ENCODE results near the gene BLTP2.
"Not testable (repeated sequence)": the region's sequence is repeated elsewhere in the genome, so short reads cannot be mapped to it uniquely, and the experiment has no call there.

BLTP2 gene

GRCh38 chr17:28644787-28645575 lies at the start of gene BLTP2:
TSS of gene BLTP2 (minus strand) at chr17:28645158. CDS start at chr17:28645056, 102 bp downstream.
- DNase-seq (ENCODE audit: low read depth in 2 of 2), result peak; percentile 89 to 92

GRCh38 chr17:28693869-28694268 lies 48.9 kb upstream of the BLTP2 start:
- no peak for DNase-seq (ENCODE audit: low read depth in 2 of 2)

- DNase-seq (ENCODE audit: low read depth in 2 of 2), result no peak
These were observed 44.1 kb upstream of the BLTP2 start for GRCh38 chr17:28689011-28689410.

GRCh38 chr17:28688481-28688880 lies 43.5 kb upstream of the BLTP2 start:
- no peak for DNase-seq (ENCODE audit: low read depth in 2 of 2)

GRCh38 chr17:28686296-28686695 lies 41.3 kb upstream of the BLTP2 start:
- no peak for DNase-seq (ENCODE audit: low read depth in 2 of 2)

GRCh38 chr17:28685366-28685765 lies 40.4 kb upstream of the BLTP2 start:
- no peak for DNase-seq (ENCODE audit: low read depth in 2 of 2)

GRCh38 chr17:28684963-28685362 lies 40.0 kb upstream of the BLTP2 start:
- no peak for DNase-seq (ENCODE audit: low read depth in 2 of 2)

GRCh38 chr17:28682655-28683054 lies 37.7 kb upstream of the BLTP2 start:
- no peak for DNase-seq (ENCODE audit: low read depth in 2 of 2)

- no peak for DNase-seq (ENCODE audit: low read depth in 2 of 2)
These were observed 31.0 kb upstream of the BLTP2 start for GRCh38 chr17:28675980-28676379.

- no peak for DNase-seq (ENCODE audit: low read depth in 2 of 2)
These were observed 30.5 kb upstream of the BLTP2 start for GRCh38 chr17:28675490-28675889.

- DNase-seq (ENCODE audit: low read depth in 2 of 2), result no peak
These were observed 25.0 kb upstream of the BLTP2 start for GRCh38 chr17:28669918-28670317.

GRCh38 chr17:28667870-28668269 lies 22.9 kb upstream of the BLTP2 start:
- DNase-seq (ENCODE audit: low read depth in 2 of 2), result no peak

- DNase-seq (ENCODE audit: low read depth in 2 of 2), result no peak
These were observed 21.0 kb upstream of the BLTP2 start for GRCh38 chr17:28665994-28666393.

- DNase-seq (ENCODE audit: low read depth in 2 of 2), result no peak
These were observed 18.8 kb upstream of the BLTP2 start for GRCh38 chr17:28663723-28664122.

GRCh38 chr17:28662527-28662829 lies 17.5 kb upstream of the BLTP2 start:
- no peak for DNase-seq (ENCODE audit: low read depth in 2 of 2)

- peak; percentile 93 to 95 for DNase-seq (ENCODE audit: low read depth in 2 of 2)
These were observed 16.9 kb upstream of the BLTP2 start, which contains the start of the genes SDF2 and SUPT6H for GRCh38 chr17:28661635-28662526. TSS of gene SDF2 (minus strand) at chr17:28661906. CDS start at chr17:28661876, 30 bp downstream. TSS of gene SUPT6H (plus strand) at chr17:28662205. CDS start at chr17:28673402, 11,197 bp downstream.

GRCh38 chr17:28659497-28659881 lies 14.5 kb upstream of the BLTP2 start:
- not testable (repeated sequence) for DNase-seq (ENCODE audit: low read depth in 2 of 2)

- DNase-seq (ENCODE audit: low read depth in 2 of 2), result not testable (repeated sequence)
These were observed 14.0 kb upstream of the BLTP2 start for GRCh38 chr17:28658766-28659496.

GRCh38 chr17:28658342-28658741 lies 13.4 kb upstream of the BLTP2 start:
- not testable (repeated sequence) for DNase-seq (ENCODE audit: low read depth in 2 of 2)

- DNase-seq (ENCODE audit: low read depth in 2 of 2), result no peak
These were observed 12.8 kb upstream of the BLTP2 start for GRCh38 chr17:28657756-28658155.

GRCh38 chr17:28655160-28655559 lies 10.2 kb upstream of the BLTP2 start:
- DNase-seq (ENCODE audit: low read depth in 2 of 2), result no peak

- no peak for DNase-seq (ENCODE audit: low read depth in 2 of 2)
These were observed 3.7 kb upstream of the BLTP2 start for GRCh38 chr17:28648698-28649097.

All from stimulated activated CD4-positive, alpha-beta T cell treated with anti-CD3 and anti-CD28 coated beads, Interleukin-12 subunit alpha, Interleukin-12 subunit beta, amount 100 ng/mL, for 24 hours (primary cell).